PC-3 (cell line): Measurements from ENCODE around the gene SMG1. TPM values are rescaled to one million over a fixed set of nuclear protein-coding genes. Genes with fewer than 3 reads are reported as not detected.
"Not testable (repeated sequence)": the region's sequence is repeated elsewhere in the genome, so short reads cannot be mapped to it uniquely, and the experiment has no call there.

Source experiments
- ATAC-seq: fragments of 200-7000 bp; cut with Tn5 transposase; 2 replicates; pipeline ENCODE4 v1.9.1; 2020; ENCODE audit warnings: mild to moderate bottlenecking, moderate library complexity
- Bru-seq: library from RNA; stranded (reverse); fragments of 400-500 nt; gene quantifications from one replicate; lab custom pipeline; 2021; lab: Mats Ljungman, UMichigan
- BruChase-seq, 2 experiments: library from RNA; stranded (reverse); fragments of 400-500 nt; gene quantifications; one replicate each; lab custom pipeline; 2021; lab: Mats Ljungman, UMichigan
- BruUV-seq: library from RNA; stranded (reverse); fragments of 400-500 nt; replicated peaks from 2 replicates; lab custom pipeline; 2021; lab: Mats Ljungman, UMichigan
- CTCF ChIA-PET: fragments of 300-600 bp; sonication (Branson Sonifier 250); formaldehyde crosslinking; loops from one replicate; lab custom pipeline; 2022; ENCODE audit warnings: antibody characterized with exemption; lab: Charles Lee
- POLR2A ChIA-PET: fragments of 300-600 bp; sonication (Branson Sonifier 250); formaldehyde crosslinking; loops from one replicate; lab custom pipeline; 2022; ENCODE audit warnings: antibody characterized with exemption; ENCODE audit not compliant: unreplicated experiment; lab: Charles Lee
- DNase-seq: peaks from one replicate; pipeline ENCODE4 v3.0.0-alpha.2; 2015
- H2AFZ ChIP-seq: fragments of 300-600 bp; sonication (generic); 2 replicates; pipeline ENCODE4 v1.6.0; 2016; ENCODE audit warnings: antibody characterized with exemption, low read length
- H3F3A ChIP-seq: fragments of 300-600 bp; sonication (generic); one replicate; pipeline ENCODE4 v1.6.0; 2017; ENCODE audit warnings: antibody characterized with exemption, low read length, control low read depth, mild to moderate bottlenecking; ENCODE audit not compliant: unreplicated experiment
- H3K27ac ChIP-seq: fragments of 300-600 bp; sonication (generic); 2 replicates; pipeline ENCODE4 v1.5.1; 2016; ENCODE audit warnings: mild to moderate bottlenecking, low read length
- H3K27me3 ChIP-seq: fragments of 300-600 bp; sonication (generic); 2 replicates; pipeline ENCODE4 v1.6.1; 2016; ENCODE audit warnings: low read length, mixed read lengths
- H3K36me3 ChIP-seq: fragments of 300-600 bp; sonication (generic); 2 replicates; pipeline ENCODE4 v1.6.1; 2016; ENCODE audit warnings: low read depth, mixed run types, low read length, mixed read lengths
- H3K4me1 ChIP-seq: fragments of 300-600 bp; sonication (generic); 2 replicates; pipeline ENCODE4 v1.5.1; 2016; ENCODE audit warnings: low read length; ENCODE audit not compliant: insufficient read depth
- H3K4me2 ChIP-seq: fragments of 300-600 bp; sonication (generic); 2 replicates; pipeline ENCODE4 v1.6.0; 2016; ENCODE audit warnings: low read length
- H3K4me3 ChIP-seq: fragments of 300-600 bp; sonication (generic); 2 replicates; pipeline ENCODE4 v1.5.1; 2016; ENCODE audit warnings: mild to moderate bottlenecking, low read length, mixed read lengths
- H3K79me2 ChIP-seq: fragments of 300-600 bp; sonication (generic); 2 replicates; pipeline ENCODE4 v1.6.1; 2017; ENCODE audit warnings: low read length, mixed read lengths
- H3K9ac ChIP-seq: fragments of 300-600 bp; sonication (generic); 2 replicates; pipeline ENCODE4 v1.6.0; 2016; ENCODE audit warnings: mild to moderate bottlenecking, low read length
- H3K9me2 ChIP-seq: fragments of 300-600 bp; sonication (generic); replicated peaks from 2 replicates; pipeline ENCODE4 v1.6.1; 2016; ENCODE audit warnings: mixed run types, low read length, mixed read lengths
- H3K9me3 ChIP-seq: fragments of 300-600 bp; sonication (generic); 2 replicates; pipeline ENCODE4 v1.6.1; 2016; ENCODE audit warnings: low read length, mixed read lengths
- H4K20me1 ChIP-seq: fragments of 300-600 bp; sonication (generic); 2 replicates; pipeline ENCODE4 v1.6.1; 2016; ENCODE audit warnings: low read length, mixed read lengths
- EZH2 ChIP-seq: fragments of 300-600 bp; sonication (generic); IDR thresholded peaks from one replicate; pipeline ENCODE4 v1.6.1; 2017; ENCODE audit warnings: antibody characterized with exemption, mild to moderate bottlenecking, low read length; ENCODE audit not compliant: unreplicated experiment
- EZH2phosphoT487 ChIP-seq: fragments of 300-600 bp; sonication (generic); IDR thresholded peaks from 2 replicates; pipeline ENCODE4 v1.6.1; 2018; ENCODE audit warnings: mild to moderate bottlenecking, antibody characterized with exemption, low read length, borderline replicate concordance
- intact Hi-C: fragments of 100-400 bp; cut with micrococcal nuclease; formaldehyde crosslinking; loops from 2 replicates; pipeline ENCODE4 v1.9.0; 2023
- long read RNA-seq: library from polyadenylated mRNA; unstranded; transcript quantifications from one replicate; pipeline ENCODE4 v2.0.0, GENCODE V29; 2021; ENCODE audit not compliant: unreplicated experiment
- total RNA-seq: library from RNA; depleted of rRNA; stranded (reverse); fragments of >200 nt; gene quantifications from 2 replicates; pipeline ENCODE4 v1.2.3, GENCODE V29; 2014; rRNA removed
- TF ChIP-seq, protein P1 (sequence below): fragments of 300-600 bp; sonication (generic); conservative IDR thresholded peaks from 2 replicates; pipeline ENCODE4 v1.5.1; 2017; ENCODE audit warnings: antibody characterized with exemption, low read depth, mild to moderate bottlenecking, low read length

SMG1 gene
- total RNA-seq (37.6 and 44.2 TPM in 2 replicates), Bru-seq, nascent RNA (percentile 84 among the genes with signal in this experiment), BruChase-seq, experiment 1, labeled RNA remaining after a 6-hour chase (percentile 93 among the genes with signal in this experiment), BruChase-seq, experiment 2, labeled RNA remaining after a 2-hour chase (percentile 90 among the genes with signal in this experiment)
- long read RNA-seq, partial matches to known transcripts: 10 of 21 reads
- long read RNA-seq, other reads (novel, unspliced or antisense): 11 of 21 reads

DNA sequence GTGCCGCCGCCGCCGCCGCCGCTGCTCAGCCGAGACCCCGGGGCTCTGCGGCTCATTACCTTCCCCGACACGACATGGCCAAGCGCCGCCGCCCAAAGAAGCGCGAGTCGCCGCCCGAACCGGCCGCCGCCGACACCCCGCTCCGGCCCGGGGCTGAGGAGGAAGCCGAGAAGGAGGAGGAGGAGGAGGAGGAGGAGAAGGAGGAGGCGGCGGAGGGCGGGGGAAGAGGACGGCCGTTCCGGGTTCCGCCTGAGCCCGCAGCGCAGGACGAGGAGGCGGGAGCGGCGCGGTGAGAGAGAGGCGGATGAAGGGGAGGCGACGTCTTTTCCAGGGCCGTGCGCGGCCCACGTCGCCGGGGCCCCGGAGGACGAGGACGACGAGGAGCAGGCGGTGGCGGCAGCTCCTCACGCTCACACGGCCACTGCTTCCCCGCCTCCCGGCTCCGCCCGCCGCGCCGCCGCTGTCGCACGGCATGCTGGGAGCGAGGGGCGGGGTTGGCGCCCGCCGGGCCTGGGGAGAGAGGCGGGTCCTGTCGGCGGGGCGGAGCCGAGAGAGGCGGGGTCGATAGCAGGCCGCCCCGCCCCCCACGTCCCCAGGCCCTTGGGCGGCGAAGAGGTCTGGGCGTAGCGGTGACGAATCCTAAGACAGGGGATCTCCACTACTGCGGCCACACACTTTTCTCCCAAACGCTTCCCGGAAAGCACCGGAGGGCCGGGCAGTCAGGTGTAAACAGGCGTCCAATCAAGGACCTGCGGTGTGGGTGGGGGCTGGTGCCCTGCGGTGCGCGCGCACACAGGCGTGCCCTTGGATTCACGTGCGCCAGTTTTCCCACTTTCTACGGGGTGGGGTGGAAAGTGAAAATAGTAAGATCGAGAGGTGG, at the start of gene SMG1:
Gene SMG1 (minus strand): TSS at position 423 of the 880 bp plus-strand sequence. CDS start 367 bp downstream, at position 56.
- H3K36me3 ChIP-seq, intact Hi-C loops, CTCF ChIA-PET, H3F3A ChIP-seq, H3K4me1 ChIP-seq, BruUV-seq, H3K9me3 ChIP-seq, H3K9me2 ChIP-seq, H3K27me3 ChIP-seq: not testable (repeated sequence)
- POLR2A ChIA-PET: interaction anchor here (0.7 to 1.3 kb wide), 2 partner anchors 37 to 125 kb away, joined by 3 to 7 read pairs; partner anchors contain the start of gene ARL6IP1
- DNase-seq (peak; percentile 96), ATAC-seq (peak; percentile 94)
- Histone ChIP-seq H3K79me2 (peaks cover 44% of the 10 kb centered on the region), H3K4me2 (peak within 1 kb of the TSS; percentile 88), H4K20me1 (peaks cover 14% of the 10 kb centered on the region), H2AFZ (peak within 1 kb of the TSS; percentile 75), H3K27ac (peak within 1 kb of the TSS; percentile 94), H3K4me3 (peak within 1 kb of the TSS; percentile 85), H3K9ac (peak within 1 kb of the TSS; percentile 83)

GRCh38 chr16:18975109-18975508, 48.9 kb upstream of the SMG1 start:
- H3K27ac ChIP-seq: no peak overlapping the region
- H3K4me3 ChIP-seq: no peak overlapping the region
- H3K9ac ChIP-seq: no peak overlapping the region
- H4K20me1 ChIP-seq: no peaks in the 10 kb centered on the region
- ChIA-PET POLR2A (no interaction called here), CTCF (no interaction called here)
- H3K4me1 ChIP-seq: peaks cover 4% of the 10 kb centered on the region
- intact Hi-C loops: no loop called here
- H3K9me2 ChIP-seq: no peaks in the 10 kb centered on the region
- BruUV-seq: no TSS peak
- no peaks in the 10 kb centered on the region for H3K36me3 ChIP-seq
- H3F3A ChIP-seq: no peaks in the 10 kb centered on the region
- DNase-seq: no peak
- H2AFZ ChIP-seq: no peak overlapping the region
- H3K27me3 ChIP-seq: no peaks in the 10 kb centered on the region
- H3K79me2 ChIP-seq: no peaks in the 10 kb centered on the region
- no peaks in the 10 kb centered on the region for H3K9me3 ChIP-seq
- ATAC-seq: no peak
- H3K4me2 ChIP-seq: no peak overlapping the region
- TF ChIP-seq, protein P1, sequence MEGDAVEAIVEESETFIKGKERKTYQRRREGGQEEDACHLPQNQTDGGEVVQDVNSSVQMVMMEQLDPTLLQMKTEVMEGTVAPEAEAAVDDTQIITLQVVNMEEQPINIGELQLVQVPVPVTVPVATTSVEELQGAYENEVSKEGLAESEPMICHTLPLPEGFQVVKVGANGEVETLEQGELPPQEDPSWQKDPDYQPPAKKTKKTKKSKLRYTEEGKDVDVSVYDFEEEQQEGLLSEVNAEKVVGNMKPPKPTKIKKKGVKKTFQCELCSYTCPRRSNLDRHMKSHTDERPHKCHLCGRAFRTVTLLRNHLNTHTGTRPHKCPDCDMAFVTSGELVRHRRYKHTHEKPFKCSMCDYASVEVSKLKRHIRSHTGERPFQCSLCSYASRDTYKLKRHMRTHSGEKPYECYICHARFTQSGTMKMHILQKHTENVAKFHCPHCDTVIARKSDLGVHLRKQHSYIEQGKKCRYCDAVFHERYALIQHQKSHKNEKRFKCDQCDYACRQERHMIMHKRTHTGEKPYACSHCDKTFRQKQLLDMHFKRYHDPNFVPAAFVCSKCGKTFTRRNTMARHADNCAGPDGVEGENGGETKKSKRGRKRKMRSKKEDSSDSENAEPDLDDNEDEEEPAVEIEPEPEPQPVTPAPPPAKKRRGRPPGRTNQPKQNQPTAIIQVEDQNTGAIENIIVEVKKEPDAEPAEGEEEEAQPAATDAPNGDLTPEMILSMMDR: no peak
- no peak for TF ChIP-seq EZH2phosphoT487
- TF ChIP-seq EZH2: no peak

- H3K9me3 ChIP-seq: no peaks in the 10 kb centered on the region
- TF ChIP-seq EZH2 (no peak), EZH2phosphoT487 (no peak)
- TF ChIP-seq, protein P1: no peak
- no peaks in the 10 kb centered on the region for H3K79me2 ChIP-seq
- H3F3A ChIP-seq: no peaks in the 10 kb centered on the region
- H2AFZ ChIP-seq: no peak overlapping the region
- no peaks in the 10 kb centered on the region for H3K4me1 ChIP-seq
- H4K20me1 ChIP-seq: no peaks in the 10 kb centered on the region
- CTCF ChIA-PET: no interaction called here
- no peak overlapping the region for H3K4me3 ChIP-seq
- no TSS peak for BruUV-seq
- H3K27me3 ChIP-seq: no peaks in the 10 kb centered on the region
- H3K4me2 ChIP-seq: no peak overlapping the region
- peak; percentile 39 for ATAC-seq
- intact Hi-C loops: loop anchor here (1.0 to 10.0 kb wide), 3 partner anchors 30 to 165 kb away; partner anchors contain the start of gene ARL6IP1
- DNase-seq: peak; percentile 35
- H3K27ac ChIP-seq: no peak overlapping the region
- H3K36me3 ChIP-seq: no peaks in the 10 kb centered on the region
- POLR2A ChIA-PET: no interaction called here
- no peak overlapping the region for H3K9ac ChIP-seq
- H3K9me2 ChIP-seq: no peaks in the 10 kb centered on the region
These were observed 43.6 kb upstream of the SMG1 start for GRCh38 chr16:18969855-18970240.
